RWPE1 (cell line): ENCODE results near the gene EIF4E2.
A peak's percentile ranks its signal among the peaks of the same experiment; 100 is the strongest.

ENCODE experiments used
- CTCF ChIA-PET: fragments of 350-600 bp; sonication (Branson Sonifier 250); formaldehyde crosslinking; extraction: SDS; loops from one replicate; lab custom pipeline; 2021; lab: Yijun Ruan, JAX
- POLR2A ChIA-PET: fragments of 400-600 bp; formaldehyde crosslinking; extraction: SDS; loops from one replicate; lab custom pipeline; 2020; ENCODE audit warnings: antibody characterized with exemption; ENCODE audit not compliant: low non-redundant PET; lab: Yijun Ruan, JAX
- DNase-seq: peaks from one replicate; pipeline ENCODE4 v3.0.0; 2012; ENCODE audit warnings: low spot score
- H3K27ac ChIP-seq: fragments of 450-650 bp; 2 replicates; pipeline ENCODE4 v1.5.1; 2017
- CTCF ChIP-seq: fragments of 450-650 bp; conservative IDR thresholded peaks from 2 replicates; pipeline ENCODE4 v1.5.1; 2017; ENCODE audit warnings: low read depth, mild to moderate bottlenecking

The EIF4E2 gene

GRCh38 chr2:232543928-232544631 lies 6.4 kb upstream of the EIF4E2 start:
- CTCF ChIA-PET, result no interaction called here
- no peak for TF ChIP-seq CTCF
- POLR2A ChIA-PET, result no interaction called here
- no peak for DNase-seq
- peak overlapping the region; percentile 30 for H3K27ac ChIP-seq

GRCh38 chr2:232544674-232545073 lies 5.8 kb upstream of the EIF4E2 start:
- no peak for TF ChIP-seq CTCF
- peak overlapping the region; percentile 30 for H3K27ac ChIP-seq
- POLR2A ChIA-PET, result no interaction called here
- CTCF ChIA-PET, result no interaction called here
- DNase-seq, result no peak

GRCh38 chr2:232545511-232546375 lies 4.7 kb upstream of the EIF4E2 start:
- TF ChIP-seq CTCF, result no peak
- DNase-seq, result no peak
- CTCF ChIA-PET, result no interaction called here
- H3K27ac ChIP-seq, result peak overlapping the region; percentile 5; the same call in 1 of the 2 replicates
- POLR2A ChIA-PET, result no interaction called here

GRCh38 chr2:232547991-232548390 lies 2.5 kb upstream of the EIF4E2 start:
- ChIA-PET CTCF (interaction anchor here (0.7 kb wide), 1 partner anchor 306 kb away, joined by 3 read pairs; no protein-coding TSS in a partner anchor), POLR2A (no interaction called here)
- no peak for DNase-seq
- H3K27ac ChIP-seq, result no peak overlapping the region
- no peak for TF ChIP-seq CTCF

- ChIA-PET POLR2A (no interaction called here), CTCF (interaction anchor here (1.2 kb wide), 1 partner anchor 10 kb away, joined by 3 read pairs; no protein-coding TSS in a partner anchor)
- no peak for DNase-seq
- H3K27ac ChIP-seq, result peak overlapping the region; percentile 95
- no peak for TF ChIP-seq CTCF
Observed at GRCh38 chr2:232549655-232550353, 685 bp upstream of the EIF4E2 start.

GRCh38 chr2:232551250-232551638 lies 755 bp downstream of the EIF4E2 start:
- ChIA-PET CTCF (interaction anchor here (1.1 to 1.2 kb wide), 2 partner anchors 9 to 28 kb away, joined by 3 read pairs; no protein-coding TSS in a partner anchor), POLR2A (interaction anchor here (0.8 kb wide), 1 partner anchor 38 kb away, joined by 3 read pairs; no protein-coding TSS in a partner anchor)
- H3K27ac ChIP-seq, result peak overlapping the region; percentile 95
- no peak for TF ChIP-seq CTCF
- no peak for DNase-seq
